DND-41 (cell line): ENCODE data around the gene MON1A.

Source experiments
- ATAC-seq: fragments of 200-7000 bp; cut with Tn5 transposase; 3 replicates; pipeline ENCODE4 v1.9.1; 2021; ENCODE audit warnings: low read depth; ENCODE audit not compliant: insufficient read depth
- DNase-seq: peaks from one replicate; pipeline ENCODE4 v3.0.0-alpha.2; 2020
- H2AFZ ChIP-seq: 2 replicates; pipeline ENCODE4 v1.6.0; 2012; ENCODE audit warnings: low read depth, low read length
- H3K27ac ChIP-seq: 2 replicates; pipeline ENCODE4 v1.5.1; 2012; ENCODE audit warnings: low read length, inconsistent platforms
- H3K27me3 ChIP-seq: fragments of 200-600 bp; sonication (generic); 2 replicates; pipeline ENCODE4 v1.6.0; 2012; ENCODE audit warnings: low read length, mild to moderate bottlenecking, inconsistent platforms; ENCODE audit not compliant: insufficient read depth, poor library complexity
- H3K36me3 ChIP-seq: 2 replicates; pipeline ENCODE4 v1.5.1; 2012; ENCODE audit warnings: low read length, inconsistent platforms; ENCODE audit not compliant: insufficient read depth
- H3K4me1 ChIP-seq: 2 replicates; pipeline ENCODE4 v1.5.1; 2012; ENCODE audit warnings: mild to moderate bottlenecking, low read length; ENCODE audit not compliant: insufficient read depth
- H3K4me2 ChIP-seq: 2 replicates; pipeline ENCODE4 v1.6.0; 2012; ENCODE audit warnings: mild to moderate bottlenecking, moderate library complexity, low read length, inconsistent platforms; ENCODE audit not compliant: insufficient read depth
- H3K4me3 ChIP-seq, 2 experiments: fragments of 200-600 bp in 1 of 2; shearing (Covaris generic) in 1 of 2; 2 replicates each; pipeline ENCODE4 v1.5.1; 2012 to 2016; ENCODE audit warnings: inconsistent platforms in 2 of 2, low read length in 2 of 2, mild to moderate bottlenecking in 2 of 2, low read depth in 1 of 2, moderate library complexity in 1 of 2
- H3K79me2 ChIP-seq: 2 replicates; pipeline ENCODE4 v1.6.0; 2012; ENCODE audit warnings: low read length, inconsistent platforms; ENCODE audit not compliant: insufficient read depth
- H3K9ac ChIP-seq: 2 replicates; pipeline ENCODE4 v1.6.0; 2012; ENCODE audit warnings: low read depth, mild to moderate bottlenecking, inconsistent platforms, low read length, moderate library complexity
- H3K9me3 ChIP-seq: 2 replicates; pipeline ENCODE4 v1.5.1; 2012; ENCODE audit warnings: low read length, moderate library complexity, mild to moderate bottlenecking, inconsistent platforms; ENCODE audit not compliant: insufficient read depth, severe bottlenecking
- H4K20me1 ChIP-seq: 2 replicates; pipeline ENCODE4 v1.6.0; 2012; ENCODE audit warnings: low read length; ENCODE audit not compliant: insufficient read depth
- EZH2 ChIP-seq: IDR thresholded peaks from 3 replicates; pipeline ENCODE4 v1.6.1; 2012; ENCODE audit warnings: borderline replicate concordance, low read depth, mild to moderate bottlenecking, moderate library complexity, low read length, inconsistent platforms; ENCODE audit not compliant: severe bottlenecking
- TF ChIP-seq, protein P1 (sequence below): IDR thresholded peaks from 2 replicates; pipeline ENCODE4 v1.5.1; 2012; ENCODE audit warnings: borderline replicate concordance, low read length, moderate library complexity, mild to moderate bottlenecking; ENCODE audit not compliant: poor library complexity, severe bottlenecking; ENCODE audit errors: extremely low read depth

MON1A gene

DNA sequence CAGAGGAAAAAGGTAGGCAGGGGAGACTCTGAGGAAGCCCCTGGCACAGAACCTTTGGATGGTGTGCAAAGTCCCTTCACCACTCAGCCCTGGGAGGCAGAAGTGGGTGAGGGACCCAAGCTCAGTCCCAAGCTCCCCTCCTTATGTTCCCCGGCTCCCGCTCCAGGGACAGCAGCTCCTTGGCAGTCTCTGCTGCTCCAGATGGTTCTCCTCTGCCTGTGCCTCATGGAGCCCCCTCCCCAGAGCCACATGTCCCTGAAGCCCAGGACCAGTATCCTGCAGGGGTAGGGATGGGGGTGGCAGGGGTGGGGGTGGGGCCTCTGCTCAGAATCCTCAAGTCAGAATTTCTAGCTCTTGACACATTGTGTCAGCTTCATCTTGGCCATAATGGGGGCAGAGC lies 51.9 kb downstream of the MON1A start:
- no peak for TF ChIP-seq EZH2
- TF ChIP-seq, protein P1, sequence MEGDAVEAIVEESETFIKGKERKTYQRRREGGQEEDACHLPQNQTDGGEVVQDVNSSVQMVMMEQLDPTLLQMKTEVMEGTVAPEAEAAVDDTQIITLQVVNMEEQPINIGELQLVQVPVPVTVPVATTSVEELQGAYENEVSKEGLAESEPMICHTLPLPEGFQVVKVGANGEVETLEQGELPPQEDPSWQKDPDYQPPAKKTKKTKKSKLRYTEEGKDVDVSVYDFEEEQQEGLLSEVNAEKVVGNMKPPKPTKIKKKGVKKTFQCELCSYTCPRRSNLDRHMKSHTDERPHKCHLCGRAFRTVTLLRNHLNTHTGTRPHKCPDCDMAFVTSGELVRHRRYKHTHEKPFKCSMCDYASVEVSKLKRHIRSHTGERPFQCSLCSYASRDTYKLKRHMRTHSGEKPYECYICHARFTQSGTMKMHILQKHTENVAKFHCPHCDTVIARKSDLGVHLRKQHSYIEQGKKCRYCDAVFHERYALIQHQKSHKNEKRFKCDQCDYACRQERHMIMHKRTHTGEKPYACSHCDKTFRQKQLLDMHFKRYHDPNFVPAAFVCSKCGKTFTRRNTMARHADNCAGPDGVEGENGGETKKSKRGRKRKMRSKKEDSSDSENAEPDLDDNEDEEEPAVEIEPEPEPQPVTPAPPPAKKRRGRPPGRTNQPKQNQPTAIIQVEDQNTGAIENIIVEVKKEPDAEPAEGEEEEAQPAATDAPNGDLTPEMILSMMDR: no peak
- no peak for ATAC-seq
- H2AFZ ChIP-seq: no peak overlapping the region

DNA sequence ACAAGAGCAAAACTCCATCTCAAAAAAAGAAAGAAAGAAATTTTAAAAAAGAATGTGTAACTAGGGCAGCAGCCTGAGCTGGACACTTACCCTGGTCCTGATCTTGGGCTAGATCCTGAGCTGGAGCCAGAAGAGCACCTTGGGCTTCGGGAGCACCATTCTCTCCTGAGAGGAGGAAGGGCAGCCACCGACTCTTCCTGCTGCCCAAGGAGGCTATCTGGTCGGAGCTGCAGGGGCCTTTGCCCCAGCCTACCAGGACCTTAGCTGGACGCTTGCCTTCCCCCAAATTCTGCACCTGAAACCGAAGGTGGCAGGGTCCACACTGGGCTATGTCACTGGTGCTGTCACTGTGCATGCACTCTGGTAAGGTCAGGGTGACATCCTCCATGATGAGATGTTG lies 53.0 kb downstream of the MON1A start:
- no peak for DNase-seq

More for the DNA sequence above, 51.9 kb downstream of the MON1A start:
- H3K4me3 ChIP-seq: no peak overlapping the region
- no peaks in the 10 kb centered on the region for H3K79me2 ChIP-seq
- H3K9me3 ChIP-seq: no peaks in the 10 kb centered on the region
- H3K36me3 ChIP-seq: no peaks in the 10 kb centered on the region
- no peaks in the 10 kb centered on the region for H3K4me1 ChIP-seq
- no peak overlapping the region for H3K4me2 ChIP-seq
- peaks cover 6% of the 10 kb centered on the region for H3K27me3 ChIP-seq
- no peak for DNase-seq
- no peak overlapping the region for H3K27ac ChIP-seq
- H3K9ac ChIP-seq: no peak overlapping the region
- no peaks in the 10 kb centered on the region; the same call in 1 of the 2 replicates for H4K20me1 ChIP-seq

DNA sequence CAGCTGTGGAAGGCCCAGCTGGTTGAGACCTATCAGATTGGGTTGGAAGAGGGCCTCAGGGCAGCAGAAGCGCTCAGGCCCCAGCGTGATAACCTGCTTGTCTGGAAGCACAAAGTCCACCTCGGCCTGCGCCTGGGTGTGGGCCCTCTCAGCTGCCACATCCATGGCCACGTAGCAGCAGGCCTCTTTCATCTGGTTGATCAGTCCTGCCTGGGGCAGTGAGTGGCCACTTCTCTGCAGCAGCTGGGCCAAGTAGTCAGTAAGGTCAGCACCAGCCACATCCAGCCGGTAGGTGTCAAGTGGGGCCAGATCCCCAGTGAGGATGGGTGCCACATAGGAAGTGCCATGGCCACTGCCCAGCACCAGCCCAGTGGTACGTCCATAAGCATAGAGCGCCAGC lies 56.0 kb downstream of the MON1A start:
- no peak overlapping the region for H3K9ac ChIP-seq
- peaks cover 7% of the 10 kb centered on the region; the same call in 1 of the 2 replicates for H3K4me1 ChIP-seq
- no peak overlapping the region for H3K27ac ChIP-seq
- no peak overlapping the region for H2AFZ ChIP-seq
- H3K4me3 ChIP-seq: no peak overlapping the region
- no peak overlapping the region for H3K4me2 ChIP-seq
- no peak for TF ChIP-seq EZH2
- TF ChIP-seq, protein P1: no peak
- no peaks in the 10 kb centered on the region for H3K79me2 ChIP-seq
- H4K20me1 ChIP-seq: no peaks in the 10 kb centered on the region; the same call in 1 of the 2 replicates
- ATAC-seq: no peak
- no peak for DNase-seq
- H3K9me3 ChIP-seq: no peaks in the 10 kb centered on the region
- H3K36me3 ChIP-seq: no peaks in the 10 kb centered on the region
- peaks cover 23% of the 10 kb centered on the region for H3K27me3 ChIP-seq

More for the DNA sequence above, 53.0 kb downstream of the MON1A start:
- H3K9ac ChIP-seq: no peak overlapping the region
- no peaks in the 10 kb centered on the region for H3K9me3 ChIP-seq
- H2AFZ ChIP-seq: no peak overlapping the region
- no peak overlapping the region for H3K4me3 ChIP-seq
- H3K4me2 ChIP-seq: no peak overlapping the region
- H3K79me2 ChIP-seq: no peaks in the 10 kb centered on the region
- H3K36me3 ChIP-seq: no peaks in the 10 kb centered on the region
- no peak for ATAC-seq
- H3K27ac ChIP-seq: no peak overlapping the region
- peaks cover 4% of the 10 kb centered on the region for H3K27me3 ChIP-seq
- no peaks in the 10 kb centered on the region; the same call in 1 of the 2 replicates for H4K20me1 ChIP-seq
- no peaks in the 10 kb centered on the region for H3K4me1 ChIP-seq
- no peak for TF ChIP-seq EZH2
- TF ChIP-seq, protein P1: no peak

DNA sequence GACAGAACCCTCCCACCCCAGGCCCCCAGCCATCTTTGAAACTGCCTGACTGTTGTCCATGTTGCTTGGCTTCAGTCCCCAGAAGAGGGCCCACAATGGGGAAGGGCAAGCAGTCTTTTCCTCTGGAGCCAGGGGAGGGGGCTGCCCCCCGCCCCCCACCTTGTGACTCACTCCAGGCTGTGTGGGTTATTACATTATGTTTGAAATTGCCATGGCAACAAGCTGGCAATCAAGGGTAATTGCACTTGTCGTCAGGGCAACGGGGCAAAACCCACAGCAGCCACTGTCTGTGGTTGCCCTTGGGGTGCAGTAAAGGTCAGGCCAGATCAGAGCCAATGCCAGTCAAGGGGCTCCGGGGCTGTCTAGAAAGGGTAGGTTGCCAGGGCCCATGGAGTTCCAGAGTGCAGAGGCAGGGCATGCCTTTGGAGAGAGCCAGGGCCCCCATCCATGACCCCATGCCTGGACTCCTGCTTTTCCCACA lies 56.8 kb downstream of the MON1A start:
- H3K27ac ChIP-seq: no peak overlapping the region

More for the DNA sequence above, 56.8 kb downstream of the MON1A start:
- no peak for ATAC-seq
- H3K4me3 ChIP-seq: no peak overlapping the region
- peaks cover 23% of the 10 kb centered on the region for H3K27me3 ChIP-seq
- H3K9me3 ChIP-seq: no peaks in the 10 kb centered on the region
- no peak for DNase-seq
- no peaks in the 10 kb centered on the region for H3K79me2 ChIP-seq
- H3K36me3 ChIP-seq: no peaks in the 10 kb centered on the region
- TF ChIP-seq, protein P1: no peak
- TF ChIP-seq EZH2: no peak
- H3K4me1 ChIP-seq: peaks cover 7% of the 10 kb centered on the region; the same call in 1 of the 2 replicates
- no peak overlapping the region for H3K9ac ChIP-seq
- H2AFZ ChIP-seq: no peak overlapping the region
- H4K20me1 ChIP-seq: peaks cover 8% of the 10 kb centered on the region
- H3K4me2 ChIP-seq: no peak overlapping the region
